Activated naive CD8-positive, alpha-beta T cell treated with anti-CD3 and anti-CD28 coated beads, Interleukin-2, amount 50 U/mL, for 16 hours (primary cell): ENCODE data around the gene SECTM1.

Experiments used
- DNase-seq: peaks from one replicate; pipeline ENCODE4 v3.0.0-alpha.2; 2020; ENCODE audit warnings: low read depth, low spot score

The SECTM1 gene

GRCh38 chr17:82299452-82299851 is 34.1 kb downstream of the SECTM1 start:
- no peak for DNase-seq

GRCh38 chr17:82298538-82299421 is 34.8 kb downstream of the SECTM1 start:
- DNase-seq = no peak

GRCh38 chr17:82297714-82298537 is 35.6 kb downstream of the SECTM1 start:
- DNase-seq = peak; percentile 88

- DNase-seq = peak; percentile 54
These were observed 36.3 kb downstream of the SECTM1 start for GRCh38 chr17:82297280-82297713.

GRCh38 chr17:82296511-82297279 is 36.9 kb downstream of the SECTM1 start:
- no peak for DNase-seq

- no peak for DNase-seq
These were observed 38.1 kb downstream of the SECTM1 start for GRCh38 chr17:82295472-82295814.

- DNase-seq = no peak
These were observed 39.3 kb downstream of the SECTM1 start for GRCh38 chr17:82294064-82294773.

- DNase-seq = peak; percentile 87
These were observed 41.1 kb downstream of the SECTM1 start for GRCh38 chr17:82292251-82293154.

GRCh38 chr17:82291582-82292250 is 41.9 kb downstream of the SECTM1 start:
- DNase-seq = no peak

- DNase-seq = no peak
These were observed 45.4 kb downstream of the SECTM1 start for GRCh38 chr17:82287868-82288801.

GRCh38 chr17:82287013-82287867 is 46.3 kb downstream of the SECTM1 start:
- DNase-seq = no peak

GRCh38 chr17:82285141-82285540 is 48.4 kb downstream of the SECTM1 start:
- no peak for DNase-seq

GRCh38 chr17:82283208-82283749 is 50.3 kb downstream of the SECTM1 start:
- DNase-seq = no peak

- no peak for DNase-seq
These were observed 51.0 kb downstream of the SECTM1 start for GRCh38 chr17:82282239-82283207.

GRCh38 chr17:82281502-82282238 is 51.9 kb downstream of the SECTM1 start:
- DNase-seq = no peak
